Measurements from ENCODE around the gene ADAMTS15.

The ADAMTS15 gene

GRCh38 chr11:130464291-130464812 is 15.9 kb downstream of the ADAMTS15 start:
- no peak for FAIRE-seq

GRCh38 chr11:130465263-130465662 is 16.8 kb downstream of the ADAMTS15 start:
- FAIRE-seq = no peak

- no peak for FAIRE-seq
Measured at GRCh38 chr11:130467116-130467900, 18.9 kb downstream of the ADAMTS15 start.

- FAIRE-seq = no peak
Measured at GRCh38 chr11:130469181-130469580, 20.7 kb downstream of the ADAMTS15 start.

GRCh38 chr11:130470832-130471706 is 22.6 kb downstream of the ADAMTS15 start:
- no peak for FAIRE-seq

- no peak for FAIRE-seq
Measured at GRCh38 chr11:130471731-130472433, 23.4 kb downstream of the ADAMTS15 start.

GRCh38 chr11:130472434-130472961 is 24.1 kb downstream of the ADAMTS15 start:
- no peak for FAIRE-seq

- FAIRE-seq = no peak
Measured at GRCh38 chr11:130473056-130473794, 24.8 kb downstream of the ADAMTS15 start.

- no peak for FAIRE-seq
Measured at GRCh38 chr11:130473795-130474377, 25.4 kb downstream of the ADAMTS15 start.

GRCh38 chr11:130474637-130475400 is 26.4 kb downstream of the ADAMTS15 start:
- no peak for FAIRE-seq

GRCh38 chr11:130475426-130476053 is 27.1 kb downstream of the ADAMTS15 start:
- no peak for FAIRE-seq

- no peak for FAIRE-seq
Measured at GRCh38 chr11:130476200-130476921, 27.9 kb downstream of the ADAMTS15 start.

- FAIRE-seq = no peak
Measured at GRCh38 chr11:130476922-130477491, 28.6 kb downstream of the ADAMTS15 start.

GRCh38 chr11:130477586-130478203 is 29.2 kb downstream of the ADAMTS15 start:
- no peak for FAIRE-seq

GRCh38 chr11:130478204-130478701 is 29.8 kb downstream of the ADAMTS15 start:
- FAIRE-seq = no peak

- no peak for FAIRE-seq
Measured at GRCh38 chr11:130478881-130479280, 30.4 kb downstream of the ADAMTS15 start.

- FAIRE-seq = no peak
Measured at GRCh38 chr11:130480186-130480585, 31.7 kb downstream of the ADAMTS15 start.

- no peak for FAIRE-seq
Measured at GRCh38 chr11:130480711-130481140, 32.3 kb downstream of the ADAMTS15 start.

Data from A204.1 (cell line).